LoVo (cell line): ENCODE data around the gene CDH24.
"Not testable (repeated sequence)": the region's sequence is repeated elsewhere in the genome, so short reads cannot be mapped to it uniquely, and the experiment has no call there.

ENCODE experiments used
- DNase-seq: peaks from one replicate; pipeline ENCODE4 v3.0.0-alpha.2; 2016; ENCODE audit warnings: low spot score

CDH24 gene

GRCh38 chr14:23018107-23018506 lies 39.2 kb downstream of the CDH24 start:
- no peak for DNase-seq

- no peak for DNase-seq
Observed at GRCh38 chr14:23017091-23017490, 40.2 kb downstream of the CDH24 start.

GRCh38 chr14:23015618-23016017 lies 41.7 kb downstream of the CDH24 start:
- no peak for DNase-seq

GRCh38 chr14:23013749-23014054 lies 43.6 kb downstream of the CDH24 start:
- DNase-seq: not testable (repeated sequence)

GRCh38 chr14:23013054-23013748 lies 44.1 kb downstream of the CDH24 start:
- DNase-seq: no peak

GRCh38 chr14:23009939-23010726 lies 47.2 kb downstream of the CDH24 start, which contains the start of gene C14orf93:
Gene C14orf93 (minus strand): TSS chr14:23010143. CDS start chr14:22999023, 11,120 bp downstream.
- peak; percentile 78 for DNase-seq

GRCh38 chr14:23009483-23009938 lies 47.8 kb downstream of the CDH24 start:
- DNase-seq: no peak

GRCh38 chr14:23008831-23009230 lies 48.5 kb downstream of the CDH24 start:
- no peak for DNase-seq

- DNase-seq: peak; percentile 99
Observed at GRCh38 chr14:23006544-23007419, 50.5 kb downstream of the CDH24 start.

GRCh38 chr14:23006188-23006534 lies 51.2 kb downstream of the CDH24 start:
- no peak for DNase-seq

- no peak for DNase-seq
Observed at GRCh38 chr14:23005451-23006187, 51.7 kb downstream of the CDH24 start.

GRCh38 chr14:23004274-23004673 lies 53.0 kb downstream of the CDH24 start:
- DNase-seq: not testable (repeated sequence)

GRCh38 chr14:23002592-23002991 lies 54.7 kb downstream of the CDH24 start:
- no peak for DNase-seq

GRCh38 chr14:23000860-23001259 lies 56.5 kb downstream of the CDH24 start:
- DNase-seq: no peak

- DNase-seq: no peak
Observed at GRCh38 chr14:22998329-22999012, 58.8 kb downstream of the CDH24 start.

- DNase-seq: no peak
Observed at GRCh38 chr14:22997676-22998323, 59.5 kb downstream of the CDH24 start.
